ENCODE data around the gene NIM1K. TPM values are rescaled to one million over a fixed set of nuclear protein-coding genes. Genes with fewer than 3 reads are reported as not detected.

The NIM1K gene
- total RNA-seq, 1 experiment from 2014 or later: 0.26 TPM

- TF ChIP-seq CTCF (IDR thresholded peaks at IDR 0.05; ENCODE audit: unreplicated experiment): no peak
- H3K9me3 Mint-ChIP-seq (ENCODE audit: low read depth, unreplicated experiment): peaks cover 5% of the 10 kb centered on the region
- no peak for DNase-seq
- no peaks in the 10 kb centered on the region for H3K36me3 Mint-ChIP-seq (ENCODE audit: insufficient read depth, unreplicated experiment)
- CTCF ChIA-PET: interaction anchor here (0.6 kb wide), 1 partner anchor 469 kb away, joined by 3 read pairs; no protein-coding TSS in a partner anchor
- H3K4me3 Mint-ChIP-seq (ENCODE audit: low read depth, unreplicated experiment): no peak overlapping the region
- peaks cover 6% of the 10 kb centered on the region for H3K4me1 Mint-ChIP-seq (ENCODE audit: low read depth, unreplicated experiment)
- BruUV-seq (replicated peaks): no TSS peak
- intact Hi-C loops (cut with micrococcal nuclease; ENCODE audit: unreplicated experiment): no loop called here
- peaks cover 16% of the 10 kb centered on the region for H3K27me3 Mint-ChIP-seq (ENCODE audit: unreplicated experiment)
- H3K27ac Mint-ChIP-seq (ENCODE audit: unreplicated experiment): no peak overlapping the region
Observed at GRCh38 chr5:43268188-43268820, 76.3 kb downstream of the NIM1K start.

GRCh38 chr5:43270645-43271044 is 78.6 kb downstream of the NIM1K start:
- intact Hi-C loops (cut with micrococcal nuclease; ENCODE audit: unreplicated experiment): no loop called here
- BruUV-seq (replicated peaks): no TSS peak
- Mint-ChIP-seq H3K27me3 (ENCODE audit: unreplicated experiment) (no peaks in the 10 kb centered on the region), H3K9me3 (ENCODE audit: low read depth, unreplicated experiment) (peaks cover 5% of the 10 kb centered on the region), H3K27ac (ENCODE audit: unreplicated experiment) (no peak overlapping the region), H3K36me3 (ENCODE audit: insufficient read depth, unreplicated experiment) (no peaks in the 10 kb centered on the region), H3K4me1 (ENCODE audit: low read depth, unreplicated experiment) (peaks cover 6% of the 10 kb centered on the region), H3K4me3 (ENCODE audit: low read depth, unreplicated experiment) (no peak overlapping the region)
- CTCF ChIA-PET: no interaction called here
- TF ChIP-seq CTCF (IDR thresholded peaks at IDR 0.05; ENCODE audit: unreplicated experiment): no peak
- DNase-seq: no peak

GRCh38 chr5:43273552-43273951 is 81.5 kb downstream of the NIM1K start:
- no peak for DNase-seq
- CTCF ChIA-PET: no interaction called here
- H3K4me1 Mint-ChIP-seq (ENCODE audit: low read depth, unreplicated experiment): no peaks in the 10 kb centered on the region
- intact Hi-C loops (cut with micrococcal nuclease; ENCODE audit: unreplicated experiment): no loop called here
- no peak for TF ChIP-seq CTCF (IDR thresholded peaks at IDR 0.05; ENCODE audit: unreplicated experiment)
- no peak overlapping the region for H3K4me3 Mint-ChIP-seq (ENCODE audit: low read depth, unreplicated experiment)
- no peaks in the 10 kb centered on the region for H3K9me3 Mint-ChIP-seq (ENCODE audit: low read depth, unreplicated experiment)
- no TSS peak for BruUV-seq (replicated peaks)
- no peaks in the 10 kb centered on the region for H3K36me3 Mint-ChIP-seq (ENCODE audit: insufficient read depth, unreplicated experiment)
- no peak overlapping the region for H3K27ac Mint-ChIP-seq (ENCODE audit: unreplicated experiment)
- H3K27me3 Mint-ChIP-seq (ENCODE audit: unreplicated experiment): peaks cover 13% of the 10 kb centered on the region

GRCh38 chr5:43274435-43275114 is 82.5 kb downstream of the NIM1K start:
- Mint-ChIP-seq H3K36me3 (ENCODE audit: insufficient read depth, unreplicated experiment) (no peaks in the 10 kb centered on the region), H3K4me1 (ENCODE audit: low read depth, unreplicated experiment) (no peaks in the 10 kb centered on the region), H3K9me3 (ENCODE audit: low read depth, unreplicated experiment) (no peaks in the 10 kb centered on the region), H3K27ac (ENCODE audit: unreplicated experiment) (no peak overlapping the region), H3K4me3 (ENCODE audit: low read depth, unreplicated experiment) (no peak overlapping the region), H3K27me3 (ENCODE audit: unreplicated experiment) (peaks cover 13% of the 10 kb centered on the region)
- no peak for TF ChIP-seq CTCF (IDR thresholded peaks at IDR 0.05; ENCODE audit: unreplicated experiment)
- DNase-seq: no peak
- CTCF ChIA-PET: no interaction called here
- intact Hi-C loops (cut with micrococcal nuclease; ENCODE audit: unreplicated experiment): no loop called here
- no TSS peak for BruUV-seq (replicated peaks)
